ENCODE data around the gene NPAS3.

GRCh38 chr14:33460164-33460563 is 521.5 kb downstream of the NPAS3 start:
- no peak for TF ChIP-seq POLR2A (IDR thresholded peaks at IDR 0.05; ENCODE audit: low read depth, low read length)
- no peak for TF ChIP-seq MYC (IDR thresholded peaks at IDR 0.05; ENCODE audit: low read depth, low read length)

Measured in endothelial cell of umbilical vein (primary cell).